LNCAP (cell line): ENCODE data around the gene TSR1.

Source experiments
- TF ChIP-seq, protein P1 (sequence below): fragments of 450-650 bp; IDR thresholded peaks from 2 replicates; pipeline ENCODE4 v1.5.1; 2017; ENCODE audit warnings: mild to moderate bottlenecking

The TSR1 gene

GRCh38 chr17:2304931-2305330, 31.3 kb downstream of the TSR1 start:
- TF ChIP-seq, protein P1, sequence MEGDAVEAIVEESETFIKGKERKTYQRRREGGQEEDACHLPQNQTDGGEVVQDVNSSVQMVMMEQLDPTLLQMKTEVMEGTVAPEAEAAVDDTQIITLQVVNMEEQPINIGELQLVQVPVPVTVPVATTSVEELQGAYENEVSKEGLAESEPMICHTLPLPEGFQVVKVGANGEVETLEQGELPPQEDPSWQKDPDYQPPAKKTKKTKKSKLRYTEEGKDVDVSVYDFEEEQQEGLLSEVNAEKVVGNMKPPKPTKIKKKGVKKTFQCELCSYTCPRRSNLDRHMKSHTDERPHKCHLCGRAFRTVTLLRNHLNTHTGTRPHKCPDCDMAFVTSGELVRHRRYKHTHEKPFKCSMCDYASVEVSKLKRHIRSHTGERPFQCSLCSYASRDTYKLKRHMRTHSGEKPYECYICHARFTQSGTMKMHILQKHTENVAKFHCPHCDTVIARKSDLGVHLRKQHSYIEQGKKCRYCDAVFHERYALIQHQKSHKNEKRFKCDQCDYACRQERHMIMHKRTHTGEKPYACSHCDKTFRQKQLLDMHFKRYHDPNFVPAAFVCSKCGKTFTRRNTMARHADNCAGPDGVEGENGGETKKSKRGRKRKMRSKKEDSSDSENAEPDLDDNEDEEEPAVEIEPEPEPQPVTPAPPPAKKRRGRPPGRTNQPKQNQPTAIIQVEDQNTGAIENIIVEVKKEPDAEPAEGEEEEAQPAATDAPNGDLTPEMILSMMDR: no peak

DNA sequence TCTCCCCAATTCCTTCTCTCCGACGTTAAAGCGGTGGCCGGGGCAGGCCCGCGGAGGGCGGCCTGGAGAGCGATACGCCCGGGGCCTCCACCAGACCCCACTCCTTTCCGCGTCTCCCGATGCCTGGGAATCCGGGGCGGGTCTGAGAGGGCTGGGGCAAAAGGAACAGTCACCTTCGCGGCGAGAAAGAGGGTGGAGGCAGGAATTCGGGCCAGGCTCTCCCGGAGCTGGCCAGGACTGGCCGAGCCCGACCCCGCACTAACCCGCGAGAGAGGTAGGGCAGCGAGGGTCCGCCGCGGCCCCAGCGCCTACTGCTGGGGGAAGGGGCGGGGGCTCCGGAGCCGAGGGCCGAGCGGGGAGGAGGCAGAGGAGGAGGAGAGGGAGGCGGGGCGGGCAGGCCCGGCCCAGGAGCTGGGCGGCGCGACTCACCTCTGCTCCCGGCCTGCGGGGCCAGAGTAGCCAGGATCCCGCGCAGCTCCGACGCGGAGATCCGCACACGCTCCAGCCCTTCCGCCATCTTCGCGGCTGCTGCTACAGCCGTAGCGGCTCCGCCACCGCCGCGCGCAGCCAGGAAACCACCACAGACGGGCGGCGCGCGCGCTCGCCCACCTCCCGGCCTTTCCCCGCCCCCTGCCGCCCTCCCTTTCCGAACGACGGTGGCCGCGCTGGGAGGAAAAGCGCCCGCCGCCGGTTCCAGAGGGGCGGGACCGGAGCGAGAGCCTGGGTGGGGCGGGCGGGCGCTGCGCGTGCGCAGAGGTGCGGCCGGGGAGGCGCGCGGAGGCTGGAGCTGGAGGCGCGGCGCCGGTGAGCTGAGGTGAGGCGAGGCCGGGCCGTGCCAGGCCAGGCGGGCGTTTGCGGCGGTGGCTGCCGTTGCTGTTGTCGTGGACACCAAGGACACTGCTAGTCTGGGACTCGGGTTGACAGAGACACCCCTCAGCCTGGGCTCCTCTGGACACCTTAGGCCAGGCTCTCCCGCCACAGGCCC, 32.8 kb downstream of the TSR1 start, which contains the start of the genes SMG6 and SRR:
Gene SMG6, minus strand, starts transcription at position 582 of the 985 bp plus-strand sequence. Its CDS starts 65 bp downstream, at position 517.
Gene SRR, plus strand, starts transcription at position 747 of the 985 bp plus-strand sequence. CDS start 11,611 bp downstream, outside the sequence.
- TF ChIP-seq, protein P1: no peak

DNA sequence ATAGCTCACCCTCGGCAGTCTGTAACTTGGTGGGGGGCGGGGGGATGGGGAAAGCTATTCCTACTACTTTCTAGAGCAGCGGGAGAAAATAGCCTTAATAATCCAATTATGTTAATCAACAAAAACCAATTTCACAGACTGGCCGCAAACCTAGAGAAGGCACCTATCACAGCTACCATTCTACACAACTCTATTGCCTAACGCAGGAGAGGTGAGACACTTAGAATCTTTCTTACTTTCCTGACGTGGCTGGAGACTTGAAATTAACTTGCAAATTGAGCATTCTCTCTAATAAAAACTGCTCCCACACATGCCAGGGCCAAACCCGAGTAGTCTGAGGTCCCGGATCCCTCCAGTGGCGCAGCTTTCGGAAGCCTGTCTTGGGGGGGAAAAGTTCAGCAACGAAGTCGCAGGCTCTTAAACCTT, 33.5 kb downstream of the TSR1 start:
- TF ChIP-seq, protein P1: no peak

DNA sequence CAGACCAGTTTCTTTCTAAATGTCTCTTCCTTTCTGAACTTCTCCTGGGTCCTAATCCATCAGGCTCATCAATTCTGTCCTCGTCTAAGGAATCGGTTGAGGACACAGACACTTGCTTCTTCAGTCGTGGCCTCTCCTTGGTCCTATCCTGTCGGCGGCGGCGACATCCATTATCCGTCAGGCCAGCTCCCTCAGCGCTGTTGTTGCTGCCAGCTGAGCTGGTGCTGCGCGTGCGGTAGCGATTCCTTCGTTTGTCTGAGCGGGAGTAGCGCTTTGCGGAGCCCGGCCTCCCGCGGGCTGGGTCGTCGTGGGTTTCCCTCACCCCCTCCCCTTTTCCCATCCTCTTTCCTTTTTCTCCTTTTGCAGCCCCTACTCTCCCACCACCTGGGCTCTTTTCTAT, 36.5 kb downstream of the TSR1 start:
- TF ChIP-seq, protein P1: no peak

DNA sequence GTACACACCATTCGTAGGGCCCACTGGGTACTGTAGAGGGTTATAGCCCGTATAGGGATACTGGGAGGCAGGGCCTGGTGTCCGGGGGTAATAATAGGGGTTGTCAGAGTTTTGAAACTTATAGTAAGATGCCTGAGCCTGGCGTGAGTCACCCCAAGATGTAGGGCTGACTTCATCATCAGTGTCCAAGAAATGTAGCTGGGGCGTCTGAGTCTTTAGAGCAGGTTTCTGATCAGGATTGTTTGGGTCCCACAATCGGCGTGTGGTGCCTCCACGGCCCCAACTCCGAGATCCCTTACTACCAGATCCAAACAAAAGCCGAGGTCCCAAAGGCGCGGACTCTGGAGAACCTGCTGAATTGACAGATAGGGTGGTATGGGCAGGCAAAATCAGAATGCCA, 37.1 kb downstream of the TSR1 start:
- TF ChIP-seq, protein P1: no peak

- TF ChIP-seq, protein P1: no peak
These were observed 39.2 kb downstream of the TSR1 start for GRCh38 chr17:2297023-2297422.

GRCh38 chr17:2295575-2295974, 40.7 kb downstream of the TSR1 start:
- TF ChIP-seq, protein P1: no peak
